ENCODE results near the gene LNP1.

DNA sequence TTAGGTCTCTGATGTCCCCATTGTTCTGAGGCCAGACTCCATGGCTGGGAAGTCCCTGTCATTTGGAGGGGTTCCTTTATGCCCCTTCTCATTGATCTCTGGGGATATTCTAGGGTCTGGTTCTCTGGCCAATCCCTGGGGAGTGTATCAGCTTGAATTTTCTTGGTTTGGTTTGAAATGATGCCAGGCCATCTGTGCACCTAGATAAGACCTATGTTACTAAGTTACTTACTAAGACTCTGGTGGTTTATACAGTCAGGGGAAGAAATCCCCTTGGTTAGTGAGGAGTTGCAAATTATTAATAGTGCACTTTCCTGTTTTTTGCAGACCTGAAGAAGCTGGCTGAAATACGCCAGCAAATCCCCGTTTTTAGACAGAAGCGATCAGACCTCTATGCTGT lies 46.5 kb upstream of the LNP1 start:
- TF ChIP-seq, protein P1, sequence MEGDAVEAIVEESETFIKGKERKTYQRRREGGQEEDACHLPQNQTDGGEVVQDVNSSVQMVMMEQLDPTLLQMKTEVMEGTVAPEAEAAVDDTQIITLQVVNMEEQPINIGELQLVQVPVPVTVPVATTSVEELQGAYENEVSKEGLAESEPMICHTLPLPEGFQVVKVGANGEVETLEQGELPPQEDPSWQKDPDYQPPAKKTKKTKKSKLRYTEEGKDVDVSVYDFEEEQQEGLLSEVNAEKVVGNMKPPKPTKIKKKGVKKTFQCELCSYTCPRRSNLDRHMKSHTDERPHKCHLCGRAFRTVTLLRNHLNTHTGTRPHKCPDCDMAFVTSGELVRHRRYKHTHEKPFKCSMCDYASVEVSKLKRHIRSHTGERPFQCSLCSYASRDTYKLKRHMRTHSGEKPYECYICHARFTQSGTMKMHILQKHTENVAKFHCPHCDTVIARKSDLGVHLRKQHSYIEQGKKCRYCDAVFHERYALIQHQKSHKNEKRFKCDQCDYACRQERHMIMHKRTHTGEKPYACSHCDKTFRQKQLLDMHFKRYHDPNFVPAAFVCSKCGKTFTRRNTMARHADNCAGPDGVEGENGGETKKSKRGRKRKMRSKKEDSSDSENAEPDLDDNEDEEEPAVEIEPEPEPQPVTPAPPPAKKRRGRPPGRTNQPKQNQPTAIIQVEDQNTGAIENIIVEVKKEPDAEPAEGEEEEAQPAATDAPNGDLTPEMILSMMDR (IDR thresholded peaks at IDR 0.05) = no peak
- TF ChIP-seq EZH2 (IDR thresholded peaks at IDR 0.05) (no peak), EZH2phosphoT487 (IDR thresholded peaks at IDR 0.05) (no peak)

Data from neural progenitor cell (in vitro differentiated cells).